Esophagus muscularis mucosa (tissue), 3 donors: ENCODE measurements around the gene AMOT.

ENCODE experiments used
- CTCF ChIP-seq, 3 experiments: fragments of 200-600 bp in 2 of 3; fragments of 450-650 bp in 1 of 3; sonication (generic) in 2 of 3; IDR thresholded peaks; one replicate each; pipeline ENCODE4 v1.5.1; 2017 to 2019; ENCODE audit warnings: antibody characterized with exemption in 3 of 3, mild to moderate bottlenecking in 2 of 3, moderate library complexity in 1 of 3
- POLR2A ChIP-seq: fragments of 450-650 bp; IDR thresholded peaks from one replicate; pipeline ENCODE4 v1.6.1; 2017; ENCODE audit warnings: antibody characterized with exemption, moderate library complexity, mild to moderate bottlenecking, low read depth
- POLR2AphosphoS5 ChIP-seq, 2 donors: sonication (generic); formaldehyde crosslinking; IDR thresholded peaks; one replicate each; pipeline ENCODE4 v1.6.1; 2017; ENCODE audit warnings: antibody characterized with exemption in 2 of 2

DNA sequence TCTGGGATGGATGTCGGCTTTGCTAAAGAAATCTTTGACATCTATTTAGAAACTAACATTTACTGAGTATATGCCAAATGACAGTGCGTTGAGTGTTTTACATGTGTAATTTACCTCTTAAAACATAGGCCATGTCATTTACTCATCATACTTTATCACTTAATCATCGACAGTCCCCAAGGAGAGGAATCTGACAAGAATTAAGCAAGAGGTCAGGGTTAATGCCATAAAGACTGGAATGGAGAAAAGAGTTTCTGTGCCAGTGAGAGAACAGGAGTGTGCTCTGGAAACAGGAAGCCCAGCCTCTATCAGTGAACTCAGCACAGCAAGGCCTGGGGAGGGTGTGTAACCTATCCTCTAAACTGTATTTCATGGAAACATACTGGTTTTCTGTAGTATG lies 28.0 kb upstream of the AMOT start:
- TF ChIP-seq CTCF (IDR thresholded peaks at IDR 0.05) = no peak
- no peak for TF ChIP-seq POLR2A
- TF ChIP-seq POLR2AphosphoS5 (IDR thresholded peaks at IDR 0.05) = no peak
